Natural killer cell (primary cell): ENCODE measurements around the gene SPTBN4. TPM values are rescaled to one million over a fixed set of nuclear protein-coding genes. Genes with fewer than 3 reads are reported as not detected.

Experiments
- ATAC-seq, 3 donors: fragments of 150-1000 bp in 2 of 3; fragments of 200-7000 bp in 1 of 3; cut with Tn5 transposase; 1 replicate in 1 of 3; 2 replicates in 2 of 3; pipeline ENCODE4 v1.10.0; 2021; ENCODE audit warnings: mild to moderate bottlenecking in 2 of 3, moderate library complexity in 2 of 3
- DNase-seq, 2 donors: peaks; one replicate each; pipeline versions ENCODE4 v3.0.0 to v3.0.0-alpha.2; 2013 to 2021; ENCODE audit warnings: mixed read lengths in 1 of 2
- H3K27ac ChIP-seq: one replicate; pipeline ENCODE4 v1.5.1; 2013; ENCODE audit warnings: mild to moderate bottlenecking, low read length
- H3K27me3 ChIP-seq: one replicate; pipeline ENCODE4 v1.6.1; 2013; ENCODE audit warnings: low read length; ENCODE audit not compliant: control insufficient read depth, insufficient read depth
- H3K36me3 ChIP-seq: one replicate; pipeline ENCODE4 v1.6.1; 2013; ENCODE audit warnings: low read length; ENCODE audit not compliant: control insufficient read depth, insufficient read depth
- H3K4me1 ChIP-seq: one replicate; pipeline ENCODE4 v1.6.1; 2013; ENCODE audit warnings: low read length; ENCODE audit not compliant: control insufficient read depth, insufficient read depth
- H3K4me3 ChIP-seq: one replicate; pipeline ENCODE4 v1.5.1; 2013; ENCODE audit warnings: low read length
- H3K9me3 ChIP-seq: one replicate; pipeline ENCODE4 v1.6.1; 2013; ENCODE audit warnings: low read length; ENCODE audit not compliant: control insufficient read depth, insufficient read depth
- H3K27ac Mint-ChIP-seq, 2 donors: one replicate each; pipeline ENCODE4 v1.8.0; 2022; ENCODE audit warnings: mild to moderate bottlenecking in 2 of 2, mixed read lengths in 2 of 2, moderate library complexity in 1 of 2
- H3K27me3 Mint-ChIP-seq, 2 donors: one replicate each; pipeline ENCODE4 v1.8.0; 2022; ENCODE audit warnings: low read depth in 2 of 2, mixed read lengths in 2 of 2
- H3K36me3 Mint-ChIP-seq: one replicate; pipeline ENCODE4 v1.8.0; 2022; ENCODE audit warnings: mixed read lengths
- H3K4me1 Mint-ChIP-seq, 2 donors: one replicate each; pipeline ENCODE4 v1.8.0; 2022; ENCODE audit warnings: mixed read lengths in 2 of 2
- H3K4me3 Mint-ChIP-seq: one replicate; pipeline ENCODE4 v1.8.0; 2022; ENCODE audit warnings: mild to moderate bottlenecking, moderate library complexity, mixed read lengths
- H3K9me3 Mint-ChIP-seq, 2 donors: one replicate each; pipeline ENCODE4 v1.8.0; 2022; ENCODE audit warnings: mixed read lengths in 2 of 2
- CTCF ChIP-seq: fragments of 200-600 bp; IDR thresholded peaks from one replicate; pipeline ENCODE4 v1.8.0; 2022; ENCODE audit warnings: antibody characterized with exemption
- WGBS: methylation state at CpG from one replicate; pipeline ENCODE4 v1.1.7; 2013; ENCODE audit warnings: missing lambda C conversion rate; ENCODE audit not compliant: insufficient coverage; 5-methylcytosine and 5-hydroxymethylcytosine counted together
- intact Hi-C: fragments of 100-400 bp; cut with micrococcal nuclease; formaldehyde crosslinking; loops from one replicate; pipeline ENCODE4 v1.14.2; 2022
- total RNA-seq, 4 donors: library from RNA; stranded (reverse); fragments of 120-200 nt in 1 of 4; gene quantifications; one replicate each; pipeline versions ENCODE4 v1.2.3 to v1.2.4, GENCODE V29; 2013 to 2022

The SPTBN4 gene
- total RNA-seq, 3 donors from 2014 or later (not counting 1 experiment from before 2014, with no cell fraction given) = 0.16 to 0.63 (median 0.31) TPM

- Mint-ChIP-seq H3K27ac (peak overlapping the region; percentile 84 to 93), H3K27me3 (no peaks in the 10 kb centered on the region)
These were observed 145.3 kb downstream of the SPTBN4 start for GRCh38 chr19:40611900-40612698.

GRCh38 chr19:40612831-40613689, 146.3 kb downstream of the SPTBN4 start:
- H3K4me3 ChIP-seq = peak overlapping the region; percentile 76
- H3K4me1 ChIP-seq = peaks cover 52% of the 10 kb centered on the region
- no peak for TF ChIP-seq CTCF
- no peaks in the 10 kb centered on the region for H3K27me3 ChIP-seq
- peaks cover 47 to 64% of the 10 kb centered on the region in 2 donors for H3K4me1 Mint-ChIP-seq
- DNase-seq (peak; percentile 65 to 84), ATAC-seq (peak; percentile 13 to 29 (median 27))
- peak overlapping the region; percentile 97 for H3K4me3 Mint-ChIP-seq
- no peaks in the 10 kb centered on the region for H3K9me3 ChIP-seq
- H3K27me3 Mint-ChIP-seq = no peaks in the 10 kb centered on the region
- H3K27ac ChIP-seq = peak overlapping the region; percentile 68
- H3K36me3 Mint-ChIP-seq = no peaks in the 10 kb centered on the region
- no peaks in the 10 kb centered on the region for H3K9me3 Mint-ChIP-seq
- no peaks in the 10 kb centered on the region for H3K36me3 ChIP-seq
- intact Hi-C loops = no loop called here
- peak overlapping the region; percentile 84 to 93 for H3K27ac Mint-ChIP-seq
- 28% methylated on average over 50 of the region's 50 CpGs for WGBS

More at GRCh38 chr19:40611900-40612698, 145.3 kb downstream of the SPTBN4 start:
- Histone ChIP-seq H3K4me1 (peaks cover 52% of the 10 kb centered on the region), H3K9me3 (no peaks in the 10 kb centered on the region), H3K27me3 (no peaks in the 10 kb centered on the region), H3K27ac (peak overlapping the region; percentile 90), H3K4me3 (no peak overlapping the region), H3K36me3 (no peaks in the 10 kb centered on the region)
- DNase-seq = no peak
- H3K4me1 Mint-ChIP-seq = peaks cover 47 to 70% of the 10 kb centered on the region in 2 donors
- H3K36me3 Mint-ChIP-seq = no peaks in the 10 kb centered on the region
- WGBS = 95% methylated on average over 10 of the region's 10 CpGs
- intact Hi-C loops = no loop called here
- no peaks in the 10 kb centered on the region for H3K9me3 Mint-ChIP-seq
- H3K4me3 Mint-ChIP-seq = peak overlapping the region; percentile 97
- no peak for TF ChIP-seq CTCF
- no peak for ATAC-seq

- intact Hi-C loops = no loop called here
- no peaks in the 10 kb centered on the region for H3K36me3 ChIP-seq
- Mint-ChIP-seq H3K36me3 (no peaks in the 10 kb centered on the region), H3K4me1 (peaks cover 42 to 58% of the 10 kb centered on the region in 2 donors), H3K27me3 (no peaks in the 10 kb centered on the region), H3K27ac (peak overlapping the region; percentile 84 to 93), H3K4me3 (peak overlapping the region; percentile 97), H3K9me3 (no peaks in the 10 kb centered on the region)
- 2% methylated on average over 67 of the region's 67 CpGs for WGBS
- ATAC-seq (peak; percentile 67 to 85 (median 74)), DNase-seq (peak; percentile 80 to 91)
- peak overlapping the region; percentile 76 for H3K4me3 ChIP-seq
- no peaks in the 10 kb centered on the region for H3K27me3 ChIP-seq
- peak overlapping the region; percentile 68 for H3K27ac ChIP-seq
- TF ChIP-seq CTCF = no peak
- peaks cover 50% of the 10 kb centered on the region for H3K4me1 ChIP-seq
- H3K9me3 ChIP-seq = no peaks in the 10 kb centered on the region
These were observed 147.2 kb downstream of the SPTBN4 start for GRCh38 chr19:40613690-40614621.
